KMS-11 (cell line): ENCODE data around the gene TCF4.

Experiments used
- H2AFZ ChIP-seq: fragments of 200-600 bp; sonication (generic); 2 replicates; pipeline ENCODE4 v1.6.1; 2016; ENCODE audit warnings: antibody characterized with exemption, mixed run types, low read depth
- H3K27ac ChIP-seq: fragments of 200-600 bp; sonication (generic); 2 replicates; pipeline ENCODE4 v1.6.1; 2016; ENCODE audit warnings: mild to moderate bottlenecking, mixed run types
- H3K27me3 ChIP-seq: fragments of 200-600 bp; sonication (generic); 2 replicates; pipeline ENCODE4 v1.6.1; 2017; ENCODE audit warnings: mild to moderate bottlenecking, low read depth, mixed run types, moderate library complexity; ENCODE audit not compliant: insufficient read depth
- H3K36me3 ChIP-seq: fragments of 200-600 bp; sonication (generic); 2 replicates; pipeline ENCODE4 v1.6.1; 2017; ENCODE audit warnings: mild to moderate bottlenecking, mixed run types; ENCODE audit not compliant: insufficient read depth
- H3K4me1 ChIP-seq: fragments of 200-600 bp; sonication (generic); 2 replicates; pipeline ENCODE4 v1.6.1; 2016; ENCODE audit warnings: mild to moderate bottlenecking, low read depth, mixed run types; ENCODE audit not compliant: poor library complexity, severe bottlenecking
- H3K4me2 ChIP-seq: fragments of 200-600 bp; sonication (generic); 2 replicates; pipeline ENCODE4 v1.7.0; 2016; ENCODE audit warnings: mild to moderate bottlenecking, mixed run types
- H3K4me3 ChIP-seq: fragments of 200-600 bp; sonication (generic); IDR thresholded peaks from 2 replicates; pipeline ENCODE4 v1.6.1; 2017; ENCODE audit warnings: low read depth, low read length, mixed read lengths; ENCODE audit not compliant: insufficient read depth
- H3K79me2 ChIP-seq: fragments of 200-600 bp; sonication (generic); 2 replicates; pipeline ENCODE4 v1.6.1; 2016; ENCODE audit warnings: low read depth, mixed run types; ENCODE audit not compliant: insufficient read depth
- H3K9ac ChIP-seq: fragments of 200-600 bp; sonication (generic); 2 replicates; pipeline ENCODE4 v1.6.1; 2016; ENCODE audit warnings: mild to moderate bottlenecking, mixed run types
- H4K20me1 ChIP-seq: fragments of 200-600 bp; sonication (generic); 2 replicates; pipeline ENCODE4 v1.6.1; 2016; ENCODE audit warnings: mild to moderate bottlenecking, mixed run types; ENCODE audit not compliant: insufficient read depth
- CTCF ChIP-seq: fragments of 200-600 bp; sonication (generic); conservative IDR thresholded peaks from 2 replicates; pipeline ENCODE4 v1.6.1; 2017; ENCODE audit warnings: low read depth, mild to moderate bottlenecking, antibody characterized with exemption, low read length, moderate library complexity, mixed read lengths

The TCF4 gene

GRCh38 chr18:55430026-55430425, 158.0 kb downstream of the TCF4 start:
- no peak for TF ChIP-seq CTCF
- H3K79me2 ChIP-seq, result no peaks in the 10 kb centered on the region; the same call in 1 of the 2 replicates
- H2AFZ ChIP-seq, result no peak overlapping the region
- H3K4me2 ChIP-seq, result no peak overlapping the region
- no peak overlapping the region for H3K4me3 ChIP-seq
- no peak overlapping the region for H3K27ac ChIP-seq
- H3K27me3 ChIP-seq, result no peaks in the 10 kb centered on the region
- no peaks in the 10 kb centered on the region for H3K36me3 ChIP-seq
- H3K9ac ChIP-seq, result no peak overlapping the region
- H4K20me1 ChIP-seq, result no peaks in the 10 kb centered on the region
- no peaks in the 10 kb centered on the region for H3K4me1 ChIP-seq

- Histone ChIP-seq H4K20me1 (no peaks in the 10 kb centered on the region), H3K4me3 (no peak overlapping the region), H2AFZ (no peak overlapping the region), H3K4me2 (no peak overlapping the region), H3K27ac (no peak overlapping the region), H3K27me3 (no peaks in the 10 kb centered on the region), H3K79me2 (no peaks in the 10 kb centered on the region; the same call in 1 of the 2 replicates), H3K4me1 (no peaks in the 10 kb centered on the region), H3K36me3 (no peaks in the 10 kb centered on the region), H3K9ac (no peak overlapping the region)
- no peak for TF ChIP-seq CTCF
Measured at GRCh38 chr18:55427951-55428350, 160.0 kb downstream of the TCF4 start.

GRCh38 chr18:55425698-55426097, 162.3 kb downstream of the TCF4 start:
- H3K4me1 ChIP-seq, result no peaks in the 10 kb centered on the region
- H3K27me3 ChIP-seq, result no peaks in the 10 kb centered on the region
- no peaks in the 10 kb centered on the region; the same call in 1 of the 2 replicates for H3K79me2 ChIP-seq
- H3K27ac ChIP-seq, result no peak overlapping the region
- H4K20me1 ChIP-seq, result no peaks in the 10 kb centered on the region
- no peak overlapping the region for H2AFZ ChIP-seq
- no peak overlapping the region for H3K4me2 ChIP-seq
- H3K4me3 ChIP-seq, result no peak overlapping the region
- no peaks in the 10 kb centered on the region for H3K36me3 ChIP-seq
- H3K9ac ChIP-seq, result no peak overlapping the region
- no peak for TF ChIP-seq CTCF

GRCh38 chr18:55422456-55423180, 165.4 kb downstream of the TCF4 start:
- H3K27me3 ChIP-seq, result no peaks in the 10 kb centered on the region
- H3K79me2 ChIP-seq, result no peaks in the 10 kb centered on the region
- no peak overlapping the region for H3K9ac ChIP-seq
- H4K20me1 ChIP-seq, result no peaks in the 10 kb centered on the region
- H3K4me2 ChIP-seq, result no peak overlapping the region
- H3K4me3 ChIP-seq, result no peak overlapping the region
- no peak for TF ChIP-seq CTCF
- H3K4me1 ChIP-seq, result no peaks in the 10 kb centered on the region
- H3K36me3 ChIP-seq, result no peaks in the 10 kb centered on the region
- H3K27ac ChIP-seq, result no peak overlapping the region
- no peak overlapping the region for H2AFZ ChIP-seq
